ENCODE measurements around the gene CHMP4B. TPM values are rescaled to one million over a fixed set of nuclear protein-coding genes. Genes with fewer than 3 reads are reported as not detected.

CHMP4B gene
- total RNA-seq, 3 donors from 2014 or later (not counting 1 experiment from before 2014, with no cell fraction given): 63.7 to 74.0 (median 70.0) TPM

DNA sequence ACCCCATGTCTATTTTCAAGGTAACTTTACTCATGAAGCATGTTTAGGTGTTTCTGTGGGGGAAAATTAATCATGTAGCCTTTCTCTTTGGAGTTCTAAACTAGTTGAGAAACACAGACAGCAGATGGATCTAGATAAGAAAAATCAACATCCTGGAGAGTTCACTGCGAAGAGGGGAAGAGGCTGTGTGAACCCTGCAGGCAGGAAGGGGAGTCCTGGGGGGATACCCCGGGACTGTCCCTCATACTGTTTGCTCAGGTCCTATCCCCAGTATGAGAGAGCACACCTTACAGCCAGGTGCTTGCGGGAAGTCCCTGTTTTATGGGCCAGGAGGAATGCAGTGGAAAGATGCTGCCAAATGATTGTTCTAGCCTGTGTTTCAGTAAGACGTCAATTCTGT is 32.7 kb downstream of the CHMP4B start:
- no peaks in the 10 kb centered on the region for H3K36me3 Mint-ChIP-seq
- ATAC-seq (peak in 2 of 3 donors; percentile 47 to 57), DNase-seq (peak in 1 of 2 donors; percentile 62)
- peaks cover 32% of the 10 kb centered on the region for H3K4me1 ChIP-seq (ENCODE audit: control insufficient read depth, insufficient read depth, low read length)
- TF ChIP-seq, protein P1, sequence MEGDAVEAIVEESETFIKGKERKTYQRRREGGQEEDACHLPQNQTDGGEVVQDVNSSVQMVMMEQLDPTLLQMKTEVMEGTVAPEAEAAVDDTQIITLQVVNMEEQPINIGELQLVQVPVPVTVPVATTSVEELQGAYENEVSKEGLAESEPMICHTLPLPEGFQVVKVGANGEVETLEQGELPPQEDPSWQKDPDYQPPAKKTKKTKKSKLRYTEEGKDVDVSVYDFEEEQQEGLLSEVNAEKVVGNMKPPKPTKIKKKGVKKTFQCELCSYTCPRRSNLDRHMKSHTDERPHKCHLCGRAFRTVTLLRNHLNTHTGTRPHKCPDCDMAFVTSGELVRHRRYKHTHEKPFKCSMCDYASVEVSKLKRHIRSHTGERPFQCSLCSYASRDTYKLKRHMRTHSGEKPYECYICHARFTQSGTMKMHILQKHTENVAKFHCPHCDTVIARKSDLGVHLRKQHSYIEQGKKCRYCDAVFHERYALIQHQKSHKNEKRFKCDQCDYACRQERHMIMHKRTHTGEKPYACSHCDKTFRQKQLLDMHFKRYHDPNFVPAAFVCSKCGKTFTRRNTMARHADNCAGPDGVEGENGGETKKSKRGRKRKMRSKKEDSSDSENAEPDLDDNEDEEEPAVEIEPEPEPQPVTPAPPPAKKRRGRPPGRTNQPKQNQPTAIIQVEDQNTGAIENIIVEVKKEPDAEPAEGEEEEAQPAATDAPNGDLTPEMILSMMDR (IDR thresholded peaks at IDR 0.05): no peak
- H3K27ac Mint-ChIP-seq: peak overlapping the region; percentile 30 to 63
- H3K4me1 Mint-ChIP-seq: peaks cover 69 to 80% of the 10 kb centered on the region in 2 donors
- H3K4me3 ChIP-seq (ENCODE audit: low read length): no peak overlapping the region
- WGBS (ENCODE audit: insufficient coverage): 37% methylated on average over 4 of the region's 4 CpGs
- H3K36me3 ChIP-seq (ENCODE audit: control insufficient read depth, insufficient read depth, low read length): peaks cover 8% of the 10 kb centered on the region
- no peaks in the 10 kb centered on the region for H3K27me3 ChIP-seq (ENCODE audit: control insufficient read depth, insufficient read depth, low read length)
- no peaks in the 10 kb centered on the region for H3K27me3 Mint-ChIP-seq (ENCODE audit: low read depth in 2 of 2)
- H3K9me3 Mint-ChIP-seq: no peaks in the 10 kb centered on the region
- H3K27ac ChIP-seq (ENCODE audit: low read length): no peak overlapping the region
- H3K4me3 Mint-ChIP-seq: no peak overlapping the region
- intact Hi-C loops (cut with micrococcal nuclease): no loop called here
- H3K9me3 ChIP-seq (ENCODE audit: control insufficient read depth, insufficient read depth, low read length): no peaks in the 10 kb centered on the region

DNA sequence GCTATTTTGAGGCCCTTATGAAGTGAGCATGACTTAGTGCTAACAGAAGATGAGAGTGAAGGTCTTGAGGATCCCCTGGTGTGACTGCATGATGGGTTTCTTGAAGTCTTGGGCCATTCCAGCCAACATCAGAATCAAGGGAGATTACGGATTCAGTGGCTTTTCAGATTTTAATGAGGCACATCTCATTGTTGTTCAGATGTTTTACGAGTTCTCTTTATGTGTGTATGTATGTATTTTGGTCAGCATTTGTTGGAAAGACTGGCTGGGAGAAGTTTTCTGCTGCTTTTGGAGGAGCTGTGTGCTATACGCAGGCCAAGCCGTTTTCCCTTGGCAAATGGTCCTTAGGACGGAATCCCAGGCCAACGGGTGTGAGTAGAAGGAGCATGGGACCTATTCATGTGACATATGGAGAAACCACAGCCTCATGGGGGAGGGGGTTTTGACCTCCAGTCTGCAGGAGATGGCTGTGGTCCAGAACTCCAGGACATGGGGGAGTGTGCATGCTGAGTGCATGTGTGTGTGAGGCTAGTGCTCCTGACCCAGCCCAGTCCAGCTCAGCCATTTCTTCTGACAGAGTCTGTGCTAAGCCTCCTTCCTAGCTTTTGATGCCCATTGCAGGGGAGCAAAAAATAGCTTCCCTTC is 35.3 kb downstream of the CHMP4B start:
- no peaks in the 10 kb centered on the region for H3K27me3 ChIP-seq (ENCODE audit: control insufficient read depth, insufficient read depth, low read length)
- TF ChIP-seq, protein P1 (IDR thresholded peaks at IDR 0.05): no peak
- no peaks in the 10 kb centered on the region for H3K36me3 Mint-ChIP-seq
- H3K9me3 Mint-ChIP-seq: no peaks in the 10 kb centered on the region
- peak overlapping the region in 1 of 2 donors; percentile 16 for H3K27ac Mint-ChIP-seq
- H3K27me3 Mint-ChIP-seq (ENCODE audit: low read depth in 2 of 2): no peaks in the 10 kb centered on the region
- H3K9me3 ChIP-seq (ENCODE audit: control insufficient read depth, insufficient read depth, low read length): no peaks in the 10 kb centered on the region
- H3K4me1 ChIP-seq (ENCODE audit: control insufficient read depth, insufficient read depth, low read length): peaks cover 25% of the 10 kb centered on the region
- no peak for DNase-seq
- 95% methylated on average over 6 of the region's 6 CpGs for WGBS (ENCODE audit: insufficient coverage)
- peaks cover 22% of the 10 kb centered on the region for H3K36me3 ChIP-seq (ENCODE audit: control insufficient read depth, insufficient read depth, low read length)
- intact Hi-C loops (cut with micrococcal nuclease): no loop called here
- no peak for ATAC-seq
- no peak overlapping the region for H3K4me3 Mint-ChIP-seq
- no peak overlapping the region for H3K4me3 ChIP-seq (ENCODE audit: low read length)
- no peak overlapping the region for H3K27ac ChIP-seq (ENCODE audit: low read length)
- peaks cover 53 to 71% of the 10 kb centered on the region in 2 donors for H3K4me1 Mint-ChIP-seq

DNA sequence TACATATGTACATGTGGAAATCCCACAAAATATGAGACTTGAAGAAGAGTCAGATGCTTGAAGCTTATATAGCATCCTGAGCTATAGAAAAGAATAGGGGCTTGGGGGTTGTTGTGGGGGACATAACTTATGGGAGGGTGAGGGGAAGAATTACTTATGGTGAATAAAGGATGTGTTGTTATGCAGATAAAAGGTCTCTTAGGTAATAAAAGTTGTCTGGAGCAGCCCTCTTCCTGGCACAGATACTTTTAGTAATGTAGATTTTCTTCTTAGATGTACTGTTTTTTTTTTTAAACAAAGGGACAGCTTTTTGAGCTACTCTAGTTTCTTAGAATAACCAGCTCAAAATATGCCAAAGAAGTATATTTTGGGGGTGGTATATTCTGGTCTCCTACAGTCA is 35.9 kb downstream of the CHMP4B start:
- no peak overlapping the region for H3K4me3 ChIP-seq (ENCODE audit: low read length)
- H3K9me3 ChIP-seq (ENCODE audit: control insufficient read depth, insufficient read depth, low read length): no peaks in the 10 kb centered on the region
- H3K36me3 Mint-ChIP-seq: no peaks in the 10 kb centered on the region
- H3K4me3 Mint-ChIP-seq: no peak overlapping the region
- no peak for DNase-seq
- H3K27ac ChIP-seq (ENCODE audit: low read length): no peak overlapping the region
- H3K4me1 Mint-ChIP-seq: peaks cover 47 to 68% of the 10 kb centered on the region in 2 donors
- intact Hi-C loops (cut with micrococcal nuclease): no loop called here
- peaks cover 27% of the 10 kb centered on the region for H3K36me3 ChIP-seq (ENCODE audit: control insufficient read depth, insufficient read depth, low read length)
- H3K4me1 ChIP-seq (ENCODE audit: control insufficient read depth, insufficient read depth, low read length): peaks cover 25% of the 10 kb centered on the region
- TF ChIP-seq, protein P1 (IDR thresholded peaks at IDR 0.05): no peak
- no peak for ATAC-seq
- no peaks in the 10 kb centered on the region for H3K27me3 Mint-ChIP-seq (ENCODE audit: low read depth in 2 of 2)
- H3K27me3 ChIP-seq (ENCODE audit: control insufficient read depth, insufficient read depth, low read length): no peaks in the 10 kb centered on the region
- H3K9me3 Mint-ChIP-seq: no peaks in the 10 kb centered on the region
- H3K27ac Mint-ChIP-seq: peak overlapping the region; percentile 47 to 58

DNA sequence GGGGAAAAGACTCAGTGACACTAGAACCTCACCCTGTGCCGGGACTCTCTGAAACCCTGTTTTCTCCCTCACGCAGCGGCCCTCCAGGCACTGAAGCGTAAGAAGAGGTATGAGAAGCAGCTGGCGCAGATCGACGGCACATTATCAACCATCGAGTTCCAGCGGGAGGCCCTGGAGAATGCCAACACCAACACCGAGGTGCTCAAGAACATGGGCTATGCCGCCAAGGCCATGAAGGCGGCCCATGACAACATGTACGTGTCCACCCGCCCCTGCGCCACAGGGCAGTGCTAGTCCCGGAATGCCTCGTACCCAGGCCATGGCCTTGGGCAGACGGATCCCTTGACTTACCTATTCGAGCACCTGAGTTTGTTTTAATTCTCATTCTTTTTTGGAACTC is 37.2 kb downstream of the CHMP4B start:
- H3K9me3 ChIP-seq (ENCODE audit: control insufficient read depth, insufficient read depth, low read length): no peaks in the 10 kb centered on the region
- no peak overlapping the region for H3K27ac Mint-ChIP-seq

More for the DNA sequence above, 37.2 kb downstream of the CHMP4B start:
- Histone ChIP-seq H3K4me1 (ENCODE audit: control insufficient read depth, insufficient read depth, low read length) (peaks cover 19% of the 10 kb centered on the region), H3K4me3 (ENCODE audit: low read length) (no peak overlapping the region), H3K36me3 (ENCODE audit: control insufficient read depth, insufficient read depth, low read length) (peaks cover 40% of the 10 kb centered on the region), H3K27me3 (ENCODE audit: control insufficient read depth, insufficient read depth, low read length) (no peaks in the 10 kb centered on the region), H3K27ac (ENCODE audit: low read length) (no peak overlapping the region)
- no peaks in the 10 kb centered on the region for H3K9me3 Mint-ChIP-seq
- no peaks in the 10 kb centered on the region for H3K27me3 Mint-ChIP-seq (ENCODE audit: low read depth in 2 of 2)
- 97% methylated on average over 19 of the region's 19 CpGs for WGBS (ENCODE audit: insufficient coverage)
- intact Hi-C loops (cut with micrococcal nuclease): no loop called here
- DNase-seq (no peak), ATAC-seq (no peak)
- TF ChIP-seq, protein P1 (IDR thresholded peaks at IDR 0.05): no peak
- H3K4me1 Mint-ChIP-seq: peaks cover 36 to 57% of the 10 kb centered on the region in 2 donors
- no peaks in the 10 kb centered on the region for H3K36me3 Mint-ChIP-seq
- no peak overlapping the region for H3K4me3 Mint-ChIP-seq
